ENCODE measurements around the gene KIF26A. TPM values are rescaled to one million over a fixed set of nuclear protein-coding genes. Genes with fewer than 3 reads are reported as not detected.

The KIF26A gene
- total RNA-seq, result 1 to 10 TPM; 3.7 to 5.3 (median 4.5) TPM

- peak in 1 of 2 donors; percentile 82 for DNase-seq (ENCODE audit: low spot score in 2 of 2)
- H3K4me3 ChIP-seq (ENCODE audit: low read depth, poor library complexity, severe bottlenecking), result peak within 1 kb of the TSS; percentile 28
- WGBS, 2 donors, result 0% methylated on average over 28 to 31 of the region's 77 CpGs
- intact Hi-C loops (cut with DNase I; ENCODE audit: low total_unique reads), result loop anchor here (5.0 to 10.0 kb wide), 2 partner anchors 424 to 497 kb away; no protein-coding TSS in a partner anchor
- no peak for TF ChIP-seq POLR2A (IDR thresholded peaks at IDR 0.05)
- TF ChIP-seq CTCF (IDR thresholded peaks at IDR 0.05), result no peak
Observed at GRCh38 chr14:104138098-104138717, at the start of gene KIF26A. TSS of gene KIF26A (plus strand) at chr14:104138587. CDS start at chr14:104138723, 136 bp downstream.

GRCh38 chr14:104090071-104090748 is 48.2 kb upstream of the KIF26A start:
- no peak for TF ChIP-seq CTCF (IDR thresholded peaks at IDR 0.05)
- TF ChIP-seq POLR2A (IDR thresholded peaks at IDR 0.05), result no peak
- no peak for DNase-seq (ENCODE audit: low spot score in 2 of 2)
- WGBS, 2 donors, result 91 to 92% methylated on average over 18 to 20 of the region's 20 CpGs
- intact Hi-C loops (cut with DNase I; ENCODE audit: low total_unique reads), result no loop called here
- H3K4me3 ChIP-seq (ENCODE audit: low read depth, poor library complexity, severe bottlenecking), result no peak overlapping the region

GRCh38 chr14:104091061-104091926 is 47.1 kb upstream of the KIF26A start:
- intact Hi-C loops (cut with DNase I; ENCODE audit: low total_unique reads), result no loop called here
- 55 to 62% methylated on average over 20 to 22 of the region's 26 CpGs for WGBS, 2 donors
- DNase-seq (ENCODE audit: low spot score in 2 of 2), result no peak
- TF ChIP-seq POLR2A (IDR thresholded peaks at IDR 0.05), result no peak
- no peak for TF ChIP-seq CTCF (IDR thresholded peaks at IDR 0.05)
- no peak overlapping the region for H3K4me3 ChIP-seq (ENCODE audit: low read depth, poor library complexity, severe bottlenecking)

- TF ChIP-seq POLR2A (IDR thresholded peaks at IDR 0.05) (no peak), CTCF (IDR thresholded peaks at IDR 0.05) (no peak)
- intact Hi-C loops (cut with DNase I; ENCODE audit: low total_unique reads), result no loop called here
Observed at GRCh38 chr14:104091927-104092771, 46.2 kb upstream of the KIF26A start.

GRCh38 chr14:104092931-104093365 is 45.4 kb upstream of the KIF26A start:
- H3K4me3 ChIP-seq (ENCODE audit: low read depth, poor library complexity, severe bottlenecking), result no peak overlapping the region
- TF ChIP-seq CTCF (IDR thresholded peaks at IDR 0.05) (no peak), POLR2A (IDR thresholded peaks at IDR 0.05) (no peak)
- intact Hi-C loops (cut with DNase I; ENCODE audit: low total_unique reads), result no loop called here
- WGBS, 2 donors, result 50 to 57% methylated on average over 10 to 11 of the region's 11 CpGs
- no peak for DNase-seq (ENCODE audit: low spot score in 2 of 2)

More at GRCh38 chr14:104091927-104092771, 46.2 kb upstream of the KIF26A start:
- 71 to 75% methylated on average over 15 to 18 of the region's 23 CpGs for WGBS, 2 donors
- no peak overlapping the region for H3K4me3 ChIP-seq (ENCODE audit: low read depth, poor library complexity, severe bottlenecking)
- DNase-seq (ENCODE audit: low spot score in 2 of 2), result no peak

All from lower leg skin (tissue), 4 donors.